Measurements from ENCODE around the gene PDIA3. TPM values are rescaled to one million over a fixed set of nuclear protein-coding genes. Genes with fewer than 3 reads are reported as not detected.

The PDIA3 gene
- total and polyA plus RNA-seq, 2 donors (not counting 1 experiment from before 2014, with no cell fraction given), result 42.7 to 83.1 TPM

DNA sequence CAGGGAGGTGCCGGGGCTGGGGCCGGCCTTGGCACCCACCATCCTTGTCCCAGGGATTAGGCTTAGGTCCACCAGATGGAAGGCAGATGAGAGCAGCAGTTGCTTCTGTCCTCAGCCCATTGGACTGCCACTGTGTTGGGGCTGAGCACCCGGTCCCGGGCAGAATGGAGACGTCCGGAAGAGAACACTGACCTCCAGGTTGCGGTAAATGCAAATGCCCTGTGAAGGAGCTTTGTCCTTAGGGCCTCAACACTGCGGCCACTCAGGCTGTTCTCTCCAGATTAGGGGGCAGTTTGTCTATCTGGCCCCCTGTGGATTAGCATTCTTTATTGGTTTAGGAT is 53.7 kb downstream of the PDIA3 start, which contains the start of gene SERINC4:
Gene SERINC4, minus strand, starts transcription at position 276 of the 341 bp plus-strand sequence. Its CDS starts 234 bp downstream, at position 42.
- ChIA-PET CTCF (interaction anchor here (0.8 to 2.0 kb wide), 7 partner anchors 8 to 30 kb away, joined by 3 to 18 read pairs (median 6); partner anchors contain the start of genes ELL3 and MFAP1), POLR2A (interaction anchor here (1.0 to 2.2 kb wide), 4 partner anchors 9 to 24 kb away, joined by 6 to 17 read pairs (median 10); partner anchors contain the start of genes ELL3, MFAP1 and SERF2)
- Histone ChIP-seq H3K4me2 (replicated peaks; ENCODE audit: low read depth, low read length, poor library complexity, severe bottlenecking) (peak within 1 kb of the TSS; percentile 90), H3K9ac (ENCODE audit: low read length) (peak within 1 kb of the TSS; percentile 90), H3K4me1 (ENCODE audit: control insufficient read depth in 2 of 2, insufficient read depth in 2 of 2, low read length in 2 of 2) (peaks cover 14 to 33% of the 10 kb centered on the region in 2 donors), H3K9me3 (ENCODE audit: control extremely low read depth in 1 of 3, control insufficient read depth in 2 of 3, insufficient read depth in 1 of 3, low read length in 2 of 3) (peaks cover 0 to 9% (median 0%) of the 10 kb centered on the region in 3 donors), H3K36me3 (replicated peaks in 1 of 2; ENCODE audit: control extremely low read depth in 1 of 2, control insufficient read depth in 1 of 2, extremely low read depth in 1 of 2, insufficient read depth in 2 of 2, low read length in 1 of 2) (peaks cover 0 to 48% of the 10 kb centered on the region in 2 experiments), H2AFZ (ENCODE audit: insufficient read depth, low read depth, low read length, poor library complexity, severe bottlenecking) (peak within 1 kb of the TSS; percentile 82), H3K79me2 (ENCODE audit: control insufficient read depth, insufficient read depth, low read length) (peaks cover 28% of the 10 kb centered on the region), H3K27me3 (replicated peaks in 1 of 4; ENCODE audit: control extremely low read depth in 1 of 4, control insufficient read depth in 3 of 4, insufficient read depth in 4 of 4, low read length in 3 of 4) (no peaks in the 10 kb centered on the region), H4K20me1 (ENCODE audit: control insufficient read depth, insufficient read depth, low read length, poor library complexity, severe bottlenecking) (peaks cover 23% of the 10 kb centered on the region), H3K4me3 (ENCODE audit: control extremely low read depth in 1 of 5, extremely low read depth in 1 of 5, insufficient read depth in 1 of 5, low read depth in 2 of 5, low read length in 4 of 5) (peak within 1 kb of the TSS; percentile 85 to 99 (median 90)), H3K27ac (ENCODE audit: low read length in 2 of 2) (peak within 1 kb of the TSS; percentile 79 to 81)
- no peaks in the 10 kb centered on the region for H3K9me3 Mint-ChIP-seq (ENCODE audit: insufficient read depth)
- 98% methylated on average over 8 of the region's 8 CpGs for WGBS (ENCODE audit: insufficient coverage)
- H3K4me3 Mint-ChIP-seq, result peak within 1 kb of the TSS; percentile 98
- peak within 1 kb of the TSS; percentile 96 for H3K27ac Mint-ChIP-seq
- ATAC-seq (ENCODE audit: low read depth) (no peak), DNase-seq (no peak)
- peaks cover 48% of the 10 kb centered on the region for H3K4me1 Mint-ChIP-seq
- H3K27me3 Mint-ChIP-seq, result no peaks in the 10 kb centered on the region
- intact Hi-C loops (cut with micrococcal nuclease), result loop anchor here (1.0 to 5.0 kb wide), 4 partner anchors 8 to 33 kb away; partner anchors contain the start of genes MFAP1 and SERF2
- TF ChIP-seq, protein P1, sequence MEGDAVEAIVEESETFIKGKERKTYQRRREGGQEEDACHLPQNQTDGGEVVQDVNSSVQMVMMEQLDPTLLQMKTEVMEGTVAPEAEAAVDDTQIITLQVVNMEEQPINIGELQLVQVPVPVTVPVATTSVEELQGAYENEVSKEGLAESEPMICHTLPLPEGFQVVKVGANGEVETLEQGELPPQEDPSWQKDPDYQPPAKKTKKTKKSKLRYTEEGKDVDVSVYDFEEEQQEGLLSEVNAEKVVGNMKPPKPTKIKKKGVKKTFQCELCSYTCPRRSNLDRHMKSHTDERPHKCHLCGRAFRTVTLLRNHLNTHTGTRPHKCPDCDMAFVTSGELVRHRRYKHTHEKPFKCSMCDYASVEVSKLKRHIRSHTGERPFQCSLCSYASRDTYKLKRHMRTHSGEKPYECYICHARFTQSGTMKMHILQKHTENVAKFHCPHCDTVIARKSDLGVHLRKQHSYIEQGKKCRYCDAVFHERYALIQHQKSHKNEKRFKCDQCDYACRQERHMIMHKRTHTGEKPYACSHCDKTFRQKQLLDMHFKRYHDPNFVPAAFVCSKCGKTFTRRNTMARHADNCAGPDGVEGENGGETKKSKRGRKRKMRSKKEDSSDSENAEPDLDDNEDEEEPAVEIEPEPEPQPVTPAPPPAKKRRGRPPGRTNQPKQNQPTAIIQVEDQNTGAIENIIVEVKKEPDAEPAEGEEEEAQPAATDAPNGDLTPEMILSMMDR (IDR thresholded peaks at IDR 0.05), result no peak

DNA sequence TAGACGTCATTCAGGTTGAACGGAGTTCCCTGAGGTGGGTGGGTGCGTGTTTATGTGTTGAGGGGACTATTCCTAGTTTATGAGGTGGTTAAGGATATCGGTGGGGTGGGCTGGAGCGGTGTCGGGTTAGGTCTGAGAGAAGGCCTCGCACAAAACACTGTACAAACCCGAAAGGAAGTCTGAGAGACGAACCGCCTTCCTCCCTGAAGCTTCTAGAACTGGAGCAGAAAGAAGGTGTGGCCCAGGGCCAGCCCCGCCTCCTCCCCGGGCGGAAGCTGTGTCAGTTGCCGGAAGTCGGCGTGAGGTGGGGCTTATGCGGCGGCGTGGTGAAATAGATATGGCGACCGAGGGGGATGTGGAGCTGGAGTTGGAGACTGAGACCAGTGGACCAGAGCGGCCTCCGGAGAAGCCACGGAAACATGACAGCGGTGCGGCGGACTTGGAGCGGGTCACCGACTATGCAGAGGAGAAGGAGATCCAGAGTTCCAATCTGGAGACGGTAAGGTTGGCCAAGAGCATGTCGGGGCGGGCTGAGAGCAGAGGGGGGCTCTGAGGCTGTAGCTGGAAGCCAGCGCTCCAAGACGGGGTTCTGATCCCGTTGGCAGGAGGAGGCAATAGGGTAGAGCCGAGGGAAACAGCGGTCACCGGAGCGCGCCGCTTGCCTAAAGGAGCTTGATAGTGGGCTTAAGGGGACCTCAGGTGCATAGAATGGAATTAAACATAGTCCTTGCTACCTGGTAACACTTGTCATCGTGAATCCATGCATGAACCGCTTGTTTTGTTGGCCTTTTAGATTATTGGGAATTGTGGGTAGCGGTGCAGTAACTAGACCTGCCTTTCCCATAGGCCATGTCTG is 54.3 kb downstream of the PDIA3 start, which contains the start of gene HYPK:
Gene HYPK, plus strand, starts transcription at position 314 of the 856 bp plus-strand sequence. Its CDS starts 24 bp downstream, at position 338.
- Histone ChIP-seq H3K27ac (ENCODE audit: low read length in 2 of 2) (peak within 1 kb of the TSS; percentile 79 to 81), H3K79me2 (ENCODE audit: control insufficient read depth, insufficient read depth, low read length) (peaks cover 28% of the 10 kb centered on the region), H3K27me3 (replicated peaks in 1 of 4; ENCODE audit: control extremely low read depth in 1 of 4, control insufficient read depth in 3 of 4, insufficient read depth in 4 of 4, low read length in 3 of 4) (no peaks in the 10 kb centered on the region), H2AFZ (ENCODE audit: insufficient read depth, low read depth, low read length, poor library complexity, severe bottlenecking) (peak within 1 kb of the TSS; percentile 82), H3K4me2 (replicated peaks; ENCODE audit: low read depth, low read length, poor library complexity, severe bottlenecking) (peak within 1 kb of the TSS; percentile 90), H3K36me3 (replicated peaks in 1 of 2; ENCODE audit: control extremely low read depth in 1 of 2, control insufficient read depth in 1 of 2, extremely low read depth in 1 of 2, insufficient read depth in 2 of 2, low read length in 1 of 2) (peaks cover 0 to 47% of the 10 kb centered on the region in 2 experiments), H3K9ac (ENCODE audit: low read length) (peak within 1 kb of the TSS; percentile 90), H3K9me3 (ENCODE audit: control extremely low read depth in 1 of 3, control insufficient read depth in 2 of 3, insufficient read depth in 1 of 3, low read length in 2 of 3) (peaks cover 0 to 9% (median 0%) of the 10 kb centered on the region in 3 donors), H3K4me1 (ENCODE audit: control insufficient read depth in 2 of 2, insufficient read depth in 2 of 2, low read length in 2 of 2) (peaks cover 14 to 27% of the 10 kb centered on the region in 2 donors), H4K20me1 (ENCODE audit: control insufficient read depth, insufficient read depth, low read length, poor library complexity, severe bottlenecking) (peaks cover 17% of the 10 kb centered on the region), H3K4me3 (ENCODE audit: control extremely low read depth in 1 of 5, extremely low read depth in 1 of 5, insufficient read depth in 1 of 5, low read depth in 2 of 5, low read length in 4 of 5) (peak within 1 kb of the TSS; percentile 85 to 99 (median 90))
- H3K9me3 Mint-ChIP-seq (ENCODE audit: insufficient read depth), result no peaks in the 10 kb centered on the region
- peak within 1 kb of the TSS; percentile 96 for H3K27ac Mint-ChIP-seq
- peaks cover 44% of the 10 kb centered on the region for H3K4me1 Mint-ChIP-seq
- ChIA-PET POLR2A (interaction anchor here (0.6 to 2.2 kb wide), 6 partner anchors 9 to 24 kb away, joined by 3 to 17 read pairs (median 6); partner anchors contain the start of genes ELL3, MFAP1 and SERF2), CTCF (interaction anchor here (0.8 to 2.0 kb wide), 7 partner anchors 9 to 30 kb away, joined by 3 to 18 read pairs (median 6); partner anchors contain the start of genes ELL3 and MFAP1)
- intact Hi-C loops (cut with micrococcal nuclease), result loop anchor here (1.0 to 5.0 kb wide), 4 partner anchors 8 to 33 kb away; partner anchors contain the start of genes MFAP1 and SERF2
- DNase-seq (peak; percentile 92), ATAC-seq (ENCODE audit: low read depth) (peak; percentile 98)
- H3K4me3 Mint-ChIP-seq, result peak within 1 kb of the TSS; percentile 98
- TF ChIP-seq, protein P1 (IDR thresholded peaks at IDR 0.05), result no peak
- no peak for TF ChIP-seq EZH2 (IDR thresholded peaks at IDR 0.05; ENCODE audit: borderline replicate concordance, insufficient read depth, low read depth, low read length, poor library complexity, severe bottlenecking)
- 9% methylated on average over 44 of the region's 44 CpGs for WGBS (ENCODE audit: insufficient coverage)
- H3K27me3 Mint-ChIP-seq, result no peaks in the 10 kb centered on the region
